Measurements from ENCODE around the gene RGS10. TPM values are rescaled to one million over a fixed set of nuclear protein-coding genes. Genes with fewer than 3 reads are reported as not detected.
"Not testable (repeated sequence)": the region's sequence is repeated elsewhere in the genome, so short reads cannot be mapped to it uniquely, and the experiment has no call there.

RGS10 gene
- total RNA-seq, 1 donor from 2014 or later = 3.6 TPM

DNA sequence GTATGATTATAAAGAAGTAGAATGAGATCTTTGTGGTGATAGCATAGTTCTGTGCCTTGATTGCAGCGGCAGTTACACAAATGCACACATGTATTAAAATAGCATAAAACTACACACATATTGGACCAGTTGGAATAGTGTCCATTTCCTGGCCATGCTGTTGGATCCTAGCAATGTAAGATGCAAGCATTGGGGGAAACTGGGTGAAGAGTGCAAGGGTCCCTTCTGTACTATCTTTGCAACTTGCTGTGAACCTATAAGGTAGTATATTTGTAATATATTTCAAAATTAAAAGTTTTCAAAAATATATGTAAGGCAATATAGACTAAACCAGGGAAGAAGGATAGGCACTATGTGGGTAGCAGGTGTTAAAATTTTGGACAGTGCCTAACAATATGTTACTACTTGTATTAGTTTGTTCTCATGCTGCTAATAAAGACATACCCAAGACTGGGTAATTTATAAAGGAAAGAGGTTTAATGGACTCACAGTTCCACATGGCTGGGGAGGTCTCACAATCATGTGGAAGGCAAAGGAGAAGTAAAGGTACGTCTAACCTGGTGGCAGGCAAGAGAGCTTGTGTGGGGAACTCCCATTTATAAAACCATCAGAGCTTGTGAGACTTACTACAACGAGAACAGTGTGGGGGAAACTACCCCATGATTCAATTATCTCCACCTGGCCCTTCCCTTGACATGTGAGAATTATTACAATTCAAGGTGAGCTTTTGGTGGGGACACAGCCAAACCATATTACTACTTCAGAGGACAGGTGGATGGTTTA lies 71.4 kb downstream of the RGS10 start:
- no peak for DNase-seq (ENCODE audit: low read depth in 2 of 2)

DNA sequence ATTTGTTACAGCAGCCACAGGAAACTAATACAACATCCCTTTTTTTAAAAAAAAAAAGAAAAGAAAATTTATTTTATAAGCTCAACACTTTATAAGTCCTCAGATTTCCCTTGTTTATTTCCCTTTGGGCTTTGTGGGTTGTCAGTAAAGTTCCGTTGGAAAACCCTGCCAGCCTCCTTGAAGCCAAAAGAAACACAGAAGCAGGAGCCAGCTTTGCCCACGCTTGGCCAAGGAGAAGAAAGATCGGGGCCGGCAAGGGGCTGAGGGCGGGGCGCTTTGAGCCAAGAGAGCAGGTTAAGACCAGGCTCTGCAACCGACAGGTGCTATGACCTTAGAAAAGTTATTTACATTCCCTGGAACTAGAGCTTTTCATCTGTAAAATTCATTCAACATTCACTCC lies 72.7 kb downstream of the RGS10 start:
- DNase-seq (ENCODE audit: low read depth in 2 of 2) = no peak

- no peak for DNase-seq (ENCODE audit: low read depth in 2 of 2)
Measured at GRCh38 chr10:119469325-119469707, 73.2 kb downstream of the RGS10 start.

GRCh38 chr10:119468542-119469324 lies 73.8 kb downstream of the RGS10 start:
- no peak for DNase-seq (ENCODE audit: low read depth in 2 of 2)

DNA sequence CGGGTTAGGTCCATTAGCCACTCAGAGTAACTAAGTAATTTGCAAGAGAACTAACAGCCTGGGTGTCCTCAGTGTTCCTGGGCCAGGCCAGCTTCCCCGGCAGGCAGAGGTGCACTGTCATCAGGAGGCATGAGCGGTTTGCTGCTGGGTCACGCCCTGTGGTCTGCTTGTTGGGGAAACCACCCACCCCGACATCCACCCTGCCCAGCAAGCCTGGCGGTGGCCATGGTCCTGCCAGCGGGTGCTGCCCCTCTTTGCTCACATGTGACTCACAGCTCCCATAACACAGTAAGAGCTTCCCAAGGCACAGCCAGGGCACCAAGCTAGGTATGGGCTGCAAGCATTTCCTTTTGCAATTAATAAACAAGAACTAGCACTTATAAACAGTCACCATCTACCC lies 75.9 kb downstream of the RGS10 start:
- no peak for DNase-seq (ENCODE audit: low read depth in 2 of 2)

GRCh38 chr10:119466076-119466475 lies 76.4 kb downstream of the RGS10 start:
- no peak for DNase-seq (ENCODE audit: low read depth in 2 of 2)

- DNase-seq (ENCODE audit: low read depth in 2 of 2) = no peak
Measured at GRCh38 chr10:119465085-119465484, 77.4 kb downstream of the RGS10 start.

DNA sequence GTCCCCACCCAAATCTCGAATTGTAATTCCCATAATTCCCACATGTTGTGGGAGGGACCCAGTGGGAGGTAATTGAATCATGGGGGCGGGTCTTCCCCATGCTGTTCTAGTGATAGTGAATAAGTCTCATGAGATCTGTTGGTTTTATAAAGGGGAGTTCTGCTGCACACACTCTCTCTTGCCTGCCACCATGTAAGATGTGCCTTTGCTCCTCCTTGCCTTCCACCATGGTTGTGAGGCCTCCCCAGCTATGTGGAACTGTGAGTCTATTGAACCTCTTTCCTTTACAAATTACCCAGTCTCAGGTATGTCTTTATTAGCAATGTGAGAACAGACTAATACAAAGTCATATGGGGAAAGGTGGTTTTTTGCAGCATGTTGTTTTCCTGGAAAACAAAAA lies 79.3 kb downstream of the RGS10 start:
- DNase-seq (ENCODE audit: low read depth in 2 of 2) = not testable (repeated sequence)

GRCh38 chr10:119462773-119463172 lies 79.7 kb downstream of the RGS10 start:
- no peak for DNase-seq (ENCODE audit: low read depth in 2 of 2)

GRCh38 chr10:119461923-119462322 lies 80.6 kb downstream of the RGS10 start:
- DNase-seq (ENCODE audit: low read depth in 2 of 2) = no peak

DNA sequence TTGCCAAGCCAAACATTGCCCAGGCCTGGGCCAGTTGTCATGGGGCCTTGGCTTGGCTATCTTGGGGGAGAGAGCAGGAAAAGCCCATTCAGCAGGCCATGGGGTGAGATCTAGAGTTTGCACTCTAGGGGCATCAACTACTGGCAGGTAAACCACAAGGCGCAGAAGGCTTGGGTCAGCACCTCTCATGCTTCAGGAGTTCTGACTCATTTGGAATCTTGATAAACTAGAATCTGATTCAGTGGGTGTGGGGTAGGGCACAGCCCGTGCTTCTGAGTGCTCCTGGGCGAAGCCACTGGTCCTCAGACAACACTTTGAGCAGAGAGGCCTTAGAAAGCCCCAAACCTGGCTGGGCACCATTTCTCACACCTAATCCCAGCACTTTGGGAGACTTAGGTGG lies 81.1 kb downstream of the RGS10 start:
- no peak for DNase-seq (ENCODE audit: low read depth in 2 of 2)

DNA sequence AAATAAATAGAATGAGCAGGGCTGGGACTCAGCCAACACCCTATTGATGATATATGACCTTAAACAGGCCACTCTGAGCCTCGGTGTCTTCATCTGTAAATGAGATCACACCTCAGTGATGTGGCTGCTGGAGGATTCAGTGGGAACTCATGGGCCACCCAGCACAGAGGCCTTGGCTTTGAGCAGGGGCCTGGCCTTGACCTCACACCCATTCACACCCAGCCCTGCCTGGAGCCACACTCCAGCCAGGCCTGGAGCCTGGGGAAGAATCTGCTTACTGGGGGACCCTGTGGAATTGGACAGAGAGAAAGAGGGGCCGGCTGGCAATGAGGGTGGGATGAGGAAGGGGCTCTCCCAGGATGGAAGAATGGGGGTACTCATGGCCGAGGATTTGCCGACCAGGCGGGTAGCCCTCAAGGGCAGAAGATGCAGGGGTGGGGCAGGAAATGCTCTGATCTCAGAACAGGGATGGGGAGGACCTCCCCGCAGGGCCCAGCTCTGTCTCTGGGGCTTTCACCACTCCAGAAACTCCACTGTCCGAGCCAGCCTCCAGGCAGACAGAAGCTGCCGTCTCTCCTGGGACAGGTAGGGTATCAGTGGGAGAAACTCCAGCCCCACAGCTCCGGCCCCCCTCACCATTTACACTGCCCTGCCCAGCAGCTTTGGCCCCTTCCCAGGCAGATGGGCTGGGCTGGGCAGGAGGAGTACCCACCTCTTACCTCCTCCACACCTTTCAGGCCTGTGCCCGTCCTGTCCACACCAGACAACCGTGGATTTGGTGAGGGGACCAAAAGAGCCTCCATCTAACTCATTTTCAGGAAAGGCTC lies 81.9 kb downstream of the RGS10 start:
- DNase-seq (ENCODE audit: low read depth in 2 of 2) = no peak

DNA sequence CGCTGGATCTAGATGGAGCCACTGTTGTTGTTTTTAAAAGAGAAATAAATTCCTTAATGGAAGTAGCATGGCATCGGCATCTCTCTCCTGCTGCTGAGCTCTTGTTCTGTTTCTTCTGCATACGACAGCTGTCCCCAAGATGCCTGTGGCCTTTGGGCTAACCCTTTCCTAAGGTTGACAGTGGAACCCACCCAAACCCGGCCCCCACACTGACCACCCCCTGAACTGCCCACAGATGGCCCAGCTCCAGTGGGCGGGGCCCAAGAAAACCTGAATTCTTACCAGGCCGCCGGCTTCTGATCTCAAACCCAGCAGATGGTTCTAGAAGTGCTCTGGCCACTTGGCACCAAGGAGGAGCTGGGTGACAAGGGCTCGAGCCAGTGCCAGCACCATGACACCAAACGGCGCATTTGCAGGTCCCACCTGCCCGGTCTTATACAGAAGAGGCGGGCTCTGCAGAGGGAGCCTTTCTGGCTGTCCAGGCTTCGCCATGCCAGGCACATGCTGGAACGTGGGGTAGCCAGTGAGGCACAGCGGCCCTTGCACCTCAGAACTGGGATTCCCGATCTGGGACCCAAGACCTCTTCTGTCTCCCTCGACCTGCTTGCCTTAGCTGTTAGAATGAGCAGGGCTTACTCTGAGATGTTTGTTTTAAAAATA lies 82.7 kb downstream of the RGS10 start:
- no peak for DNase-seq (ENCODE audit: low read depth in 2 of 2)

DNA sequence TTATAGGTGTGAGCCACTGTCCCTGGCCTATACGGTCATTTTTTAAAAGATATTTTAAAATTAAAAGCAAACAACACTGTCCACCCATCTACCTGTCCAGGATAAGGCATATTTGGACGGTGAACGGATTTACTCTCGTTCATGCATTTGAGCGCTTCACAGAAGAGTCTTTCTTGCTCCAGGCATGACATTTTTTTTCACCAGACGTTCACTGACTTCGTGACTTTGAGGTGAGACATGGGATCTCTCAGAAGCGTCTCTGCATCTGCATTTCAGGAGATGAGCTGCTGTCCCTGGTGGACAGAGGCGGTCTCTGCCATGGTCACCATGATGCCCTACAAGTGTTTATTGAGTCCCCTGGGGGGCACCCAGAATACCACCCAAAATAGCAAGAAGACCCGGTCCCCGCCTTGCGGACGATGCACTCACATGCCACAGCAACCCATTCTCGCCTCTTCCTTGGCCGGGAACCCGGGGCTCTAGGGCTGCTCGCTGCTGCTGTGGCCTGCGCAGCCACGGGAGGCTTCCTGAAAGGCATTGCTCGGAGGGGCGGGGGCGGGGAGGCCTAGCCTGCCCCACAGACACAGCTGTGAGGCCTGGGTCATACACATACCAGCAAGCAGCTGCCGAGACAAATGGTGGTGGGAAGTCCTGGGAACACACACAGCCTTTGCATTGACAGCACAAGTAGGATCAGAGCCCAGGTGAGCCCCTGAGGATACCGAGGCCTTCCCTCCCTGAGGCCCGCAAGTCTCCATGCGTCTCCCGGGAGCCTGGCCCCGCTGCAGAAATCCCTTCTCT lies 84.4 kb downstream of the RGS10 start:
- no peak for DNase-seq (ENCODE audit: low read depth in 2 of 2)

GRCh38 chr10:119456435-119456810 lies 86.1 kb downstream of the RGS10 start:
- DNase-seq (ENCODE audit: low read depth in 2 of 2) = no peak

GRCh38 chr10:119455609-119456434 lies 86.7 kb downstream of the RGS10 start:
- no peak for DNase-seq (ENCODE audit: low read depth in 2 of 2)

DNA sequence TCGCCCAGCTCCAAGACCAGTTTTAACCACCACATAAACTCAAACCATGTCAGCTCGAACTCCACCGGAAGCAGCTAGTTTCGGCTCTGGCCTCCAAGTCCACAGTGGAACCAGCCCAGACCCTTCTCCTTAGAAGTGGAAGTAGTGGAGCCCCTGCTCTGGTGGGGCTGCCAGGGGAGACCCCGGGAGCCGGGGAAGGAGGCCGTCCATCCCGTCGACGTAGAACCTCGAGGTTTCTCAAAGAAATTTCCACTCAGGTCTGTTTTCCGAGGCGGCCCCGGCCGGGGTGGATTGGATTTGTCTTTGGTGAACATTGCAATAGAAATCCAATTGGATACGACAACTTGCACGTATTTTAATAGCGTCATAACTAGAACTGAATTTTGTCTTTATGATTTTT lies 87.5 kb downstream of the RGS10 start:
- no peak for DNase-seq (ENCODE audit: low read depth in 2 of 2)

DNA sequence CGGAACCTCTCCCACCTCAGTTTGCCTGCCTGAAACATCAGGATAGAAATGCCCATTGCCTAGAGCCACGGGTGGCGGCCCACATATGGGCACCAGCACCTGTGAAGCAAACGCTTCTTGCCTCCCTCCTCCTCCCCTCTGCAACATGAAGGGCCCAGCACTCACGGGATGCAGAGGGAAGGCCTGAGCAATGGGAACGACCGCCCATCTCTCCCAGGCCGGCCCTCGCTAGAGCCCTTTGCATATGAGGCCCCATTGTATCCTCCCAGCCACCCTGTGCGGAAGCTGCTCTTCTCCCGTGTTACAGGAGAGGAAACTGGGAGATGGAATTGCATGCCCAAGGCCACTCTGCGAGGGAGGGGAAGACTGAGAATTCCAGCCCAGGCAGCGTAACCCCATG lies 88.2 kb downstream of the RGS10 start:
- DNase-seq (ENCODE audit: low read depth in 2 of 2) = no peak

GRCh38 chr10:119453313-119453712 lies 89.2 kb downstream of the RGS10 start:
- DNase-seq (ENCODE audit: low read depth in 2 of 2) = no peak

DNA sequence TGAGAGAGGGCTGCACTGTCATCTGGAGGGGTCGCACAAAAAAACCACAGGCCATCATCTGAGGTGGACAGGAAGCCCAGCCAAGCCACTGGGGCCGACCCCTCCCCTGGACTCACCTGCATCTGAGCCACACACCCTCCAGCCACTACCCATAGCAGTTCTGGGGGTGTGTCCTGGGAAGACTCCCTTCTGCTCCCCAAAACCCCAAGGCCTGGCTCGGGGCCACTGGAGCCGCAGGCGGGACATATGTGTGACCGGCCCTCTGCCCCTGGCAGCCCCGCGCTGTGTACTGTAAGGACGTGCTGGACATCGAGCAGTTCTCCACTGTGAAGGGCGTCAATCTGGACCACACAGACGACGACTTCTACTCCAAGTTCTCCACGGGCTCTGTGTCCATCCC lies 90.1 kb downstream of the RGS10 start:
- no peak for DNase-seq (ENCODE audit: low read depth in 2 of 2)
